ENCODE results near the gene CA7.

The CA7 gene

GRCh38 chr16:66801320-66802105 is 42.7 kb upstream of the CA7 start, which contains the start of gene TERB1:
Gene TERB1, minus strand, starts transcription at chr16:66801584. Its CDS starts 4,786 bp downstream, at chr16:66796798.
- Histone ChIP-seq H3K9me2 (replicated peaks; ENCODE audit: insufficient read depth, low read length) (no peaks in the 10 kb centered on the region), H4K20me1 (ENCODE audit: insufficient read depth, low read length) (no peaks in the 10 kb centered on the region), H3K27me3 (replicated peaks; ENCODE audit: insufficient read depth, low read length) (no peaks in the 10 kb centered on the region), H3K4me2 (ENCODE audit: low read depth, low read length) (no peak within 1 kb of the TSS), H3K9ac (ENCODE audit: low read length) (no peak within 1 kb of the TSS), H3F3A (ENCODE audit: insufficient read depth, low read length) (no peaks in the 10 kb centered on the region), H3K27ac (ENCODE audit: low read length) (no peak within 1 kb of the TSS), H3K79me2 (ENCODE audit: low read length) (no peaks in the 10 kb centered on the region), H2AFZ (ENCODE audit: low read length) (no peak within 1 kb of the TSS), H3K36me3 (replicated peaks; ENCODE audit: insufficient read depth, low read length) (no peaks in the 10 kb centered on the region; the same call in 1 of the 2 replicates), H3K4me3 (ENCODE audit: low read length) (no peak within 1 kb of the TSS), H3K9me3 (replicated peaks; ENCODE audit: insufficient read depth, low read length) (no peaks in the 10 kb centered on the region), H3K4me1 (ENCODE audit: low read length) (no peaks in the 10 kb centered on the region)
- DNase-seq: no peak
- TF ChIP-seq EZH2 (optimal IDR thresholded peaks at IDR 0.05; ENCODE audit: low read depth, low read length) (no peak), EZH2phosphoT487 (IDR thresholded peaks at IDR 0.05; ENCODE audit: low read length) (no peak), CTCF (IDR thresholded peaks at IDR 0.05; ENCODE audit: low read length) (no peak)

DNA sequence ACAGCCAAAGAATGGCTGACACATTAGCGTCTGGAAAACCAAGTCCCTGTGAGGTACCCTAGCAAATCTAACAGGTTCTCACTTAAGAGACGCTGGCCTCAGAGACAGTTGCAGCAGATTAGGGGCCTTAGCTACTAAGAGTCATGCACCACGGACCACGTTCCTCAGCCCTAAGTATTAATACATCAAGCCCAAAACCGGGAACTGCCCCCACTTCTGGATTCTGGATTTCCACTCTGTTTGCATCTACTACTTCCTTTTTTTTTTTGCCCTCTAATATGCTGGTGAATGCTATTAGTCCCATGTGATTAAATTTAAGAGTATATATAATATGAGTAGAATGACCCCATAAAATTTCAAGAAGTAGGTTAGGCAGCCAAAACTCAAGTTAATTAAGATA is 42.1 kb upstream of the CA7 start:
- no peaks in the 10 kb centered on the region for H3K9me2 ChIP-seq (replicated peaks; ENCODE audit: insufficient read depth, low read length)
- no peak overlapping the region for H3K4me2 ChIP-seq (ENCODE audit: low read depth, low read length)
- no peak overlapping the region for H3K4me3 ChIP-seq (ENCODE audit: low read length)
- no peaks in the 10 kb centered on the region for H3K79me2 ChIP-seq (ENCODE audit: low read length)
- H3F3A ChIP-seq (ENCODE audit: insufficient read depth, low read length): no peaks in the 10 kb centered on the region
- TF ChIP-seq CTCF (IDR thresholded peaks at IDR 0.05; ENCODE audit: low read length): no peak
- no peak for TF ChIP-seq EZH2 (optimal IDR thresholded peaks at IDR 0.05; ENCODE audit: low read depth, low read length)
- TF ChIP-seq EZH2phosphoT487 (IDR thresholded peaks at IDR 0.05; ENCODE audit: low read length): no peak
- no peak for DNase-seq
- no peaks in the 10 kb centered on the region; the same call in 1 of the 2 replicates for H3K36me3 ChIP-seq (replicated peaks; ENCODE audit: insufficient read depth, low read length)
- H3K27me3 ChIP-seq (replicated peaks; ENCODE audit: insufficient read depth, low read length): no peaks in the 10 kb centered on the region
- no peaks in the 10 kb centered on the region for H4K20me1 ChIP-seq (ENCODE audit: insufficient read depth, low read length)
- H2AFZ ChIP-seq (ENCODE audit: low read length): no peak overlapping the region
- no peaks in the 10 kb centered on the region for H3K9me3 ChIP-seq (replicated peaks; ENCODE audit: insufficient read depth, low read length)
- no peak overlapping the region for H3K9ac ChIP-seq (ENCODE audit: low read length)
- no peaks in the 10 kb centered on the region for H3K4me1 ChIP-seq (ENCODE audit: low read length)
- no peak overlapping the region for H3K27ac ChIP-seq (ENCODE audit: low read length)

GRCh38 chr16:66809765-66810164 is 34.4 kb upstream of the CA7 start:
- H3K79me2 ChIP-seq (ENCODE audit: low read length): no peaks in the 10 kb centered on the region
- H3K9me3 ChIP-seq (replicated peaks; ENCODE audit: insufficient read depth, low read length): no peaks in the 10 kb centered on the region
- H4K20me1 ChIP-seq (ENCODE audit: insufficient read depth, low read length): no peaks in the 10 kb centered on the region
- H3K4me2 ChIP-seq (ENCODE audit: low read depth, low read length): no peak overlapping the region
- H3K27me3 ChIP-seq (replicated peaks; ENCODE audit: insufficient read depth, low read length): no peaks in the 10 kb centered on the region
- no peak overlapping the region for H3K9ac ChIP-seq (ENCODE audit: low read length)
- H3K36me3 ChIP-seq (replicated peaks; ENCODE audit: insufficient read depth, low read length): no peaks in the 10 kb centered on the region; the same call in 1 of the 2 replicates
- H3K27ac ChIP-seq (ENCODE audit: low read length): no peak overlapping the region
- TF ChIP-seq EZH2phosphoT487 (IDR thresholded peaks at IDR 0.05; ENCODE audit: low read length) (no peak), CTCF (IDR thresholded peaks at IDR 0.05; ENCODE audit: low read length) (no peak), EZH2 (optimal IDR thresholded peaks at IDR 0.05; ENCODE audit: low read depth, low read length) (no peak)
- H3F3A ChIP-seq (ENCODE audit: insufficient read depth, low read length): no peaks in the 10 kb centered on the region
- no peaks in the 10 kb centered on the region for H3K9me2 ChIP-seq (replicated peaks; ENCODE audit: insufficient read depth, low read length)
- H3K4me3 ChIP-seq (ENCODE audit: low read length): no peak overlapping the region
- H3K4me1 ChIP-seq (ENCODE audit: low read length): no peaks in the 10 kb centered on the region
- H2AFZ ChIP-seq (ENCODE audit: low read length): no peak overlapping the region
- DNase-seq: no peak
